ENCODE results near the gene SUSD3. TPM values are rescaled to one million over a fixed set of nuclear protein-coding genes. Genes with fewer than 3 reads are reported as not detected.

The SUSD3 gene
- total and polyA plus RNA-seq, 2 donors (not counting 3 experiments of a cell fraction or from before 2014, with no cell fraction given) = not detected

GRCh38 chr9:93057042-93057702 is 1.3 kb upstream of the SUSD3 start:
- Histone ChIP-seq H3K36me3 (ENCODE audit: control insufficient read depth in 2 of 2, extremely low read depth in 1 of 2, insufficient read depth in 2 of 2, low read length in 2 of 2) (no peaks in the 10 kb centered on the region), H3K4me1 (ENCODE audit: control insufficient read depth, extremely low read depth, insufficient read depth, low read length) (no peaks in the 10 kb centered on the region), H4K20me1 (replicated peaks; ENCODE audit: control insufficient read depth, extremely low read depth, insufficient read depth, low read length) (no peaks in the 10 kb centered on the region), H3K27ac (ENCODE audit: insufficient read depth, low read depth, low read length) (no peak overlapping the region), H3K27me3 (ENCODE audit: control insufficient read depth in 2 of 2, insufficient read depth in 2 of 2, low read length in 2 of 2) (peaks cover 0 to 2% of the 10 kb centered on the region in 2 experiments), H3K9me3 (replicated peaks; ENCODE audit: control insufficient read depth, insufficient read depth, low read length) (no peaks in the 10 kb centered on the region), H3K4me3 (replicated peaks in 1 of 3; ENCODE audit: insufficient read depth in 1 of 3, low read depth in 1 of 3, low read length in 3 of 3) (no peak overlapping the region), H3K79me2 (ENCODE audit: control insufficient read depth, insufficient read depth, low read length) (no peaks in the 10 kb centered on the region), H3K9ac (replicated peaks; ENCODE audit: extremely low read depth, insufficient read depth, low read length) (no peak overlapping the region), H3K9me1 (replicated peaks; ENCODE audit: control insufficient read depth, extremely low read depth, insufficient read depth, low read length) (no peaks in the 10 kb centered on the region), H2AFZ (ENCODE audit: low read depth, low read length) (no peak overlapping the region), H3K4me2 (ENCODE audit: insufficient read depth, low read length) (no peak overlapping the region)
- TF ChIP-seq EZH2 (IDR thresholded peaks at IDR 0.05; ENCODE audit: borderline replicate concordance, low read depth, low read length, severe bottlenecking) = no peak
- TF ChIP-seq POLR2A (IDR thresholded peaks at IDR 0.05; ENCODE audit: low read depth, low read length) = no peak
- no peak for TF ChIP-seq JUN (IDR thresholded peaks at IDR 0.05; ENCODE audit: borderline replicate concordance, insufficient read depth, insufficient read length, low read depth)
- TF ChIP-seq CTCF (IDR thresholded peaks at IDR 0.05; ENCODE audit: extremely low read depth in 1 of 2, insufficient read depth in 1 of 2, low read depth in 1 of 2, low read length in 2 of 2) = no peak
- TF ChIP-seq, protein P1, sequence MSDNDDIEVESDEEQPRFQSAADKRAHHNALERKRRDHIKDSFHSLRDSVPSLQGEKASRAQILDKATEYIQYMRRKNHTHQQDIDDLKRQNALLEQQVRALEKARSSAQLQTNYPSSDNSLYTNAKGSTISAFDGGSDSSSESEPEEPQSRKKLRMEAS (IDR thresholded peaks at IDR 0.05; ENCODE audit: insufficient read depth, insufficient read length) = no peak
- TF ChIP-seq GATA2 (IDR thresholded peaks at IDR 0.05; ENCODE audit: insufficient read depth, insufficient read length, low read depth, low read length) = no peak
- TF ChIP-seq FOS (IDR thresholded peaks at IDR 0.05; ENCODE audit: borderline replicate concordance, insufficient read depth, low read length) = no peak
- TF ChIP-seq MYC (IDR thresholded peaks at IDR 0.05; ENCODE audit: low read depth, low read length) = no peak
- no peak for TF ChIP-seq POLR2AphosphoS5 (IDR thresholded peaks at IDR 0.05; ENCODE audit: insufficient read depth, low read depth, low read length)
- FAIRE-seq (no peak), DNase-seq (ENCODE audit: low read depth, low spot score) (no peak)
- CTCF ChIA-PET = interaction anchor here (0.7 to 1.5 kb wide), 2 partner anchors 52 to 54 kb away, joined by 3 read pairs; no protein-coding TSS in a partner anchor
- intact Hi-C loops (cut with micrococcal nuclease) = loop anchor here (5.0 kb wide), 1 partner anchor 35 kb away; no protein-coding TSS in a partner anchor
- no TSS peak for BruUV-seq (replicated peaks)
- POLR2A ChIA-PET = no interaction called here
- dilution Hi-C loops (cut with MboI; ENCODE audit: extremely low pct_ligation_motif_present, low sequenced_read_pairs) = no loop called here

All from endothelial cell of umbilical vein (primary cell).